IMR-90 (cell line): ENCODE results near the gene EYS.

ENCODE experiments used
- FOS ChIP-seq: fragments of 150-350 bp; IDR thresholded peaks from 2 replicates; pipeline ENCODE4 v1.6.1; 2016; ENCODE audit warnings: low read depth, low read length
- MAFK ChIP-seq: IDR thresholded peaks from 2 replicates; pipeline ENCODE4 v1.6.1; 2012; ENCODE audit warnings: low read depth, low read length, improper control_type of control experiment
- MAZ ChIP-seq: IDR thresholded peaks from 2 replicates; pipeline ENCODE4 v1.6.1; 2012; ENCODE audit warnings: low read depth, mild to moderate bottlenecking, low read length, improper control_type of control experiment, moderate library complexity, borderline replicate concordance
- POLR2A ChIP-seq: IDR thresholded peaks from 2 replicates; pipeline ENCODE4 v1.6.1; 2012; ENCODE audit warnings: mild to moderate bottlenecking, low read depth, low read length
- RAD21 ChIP-seq: IDR thresholded peaks from 2 replicates; pipeline ENCODE4 v1.6.1; 2012; ENCODE audit warnings: low read length, improper control_type of control experiment
- RCOR1 ChIP-seq: IDR thresholded peaks from 2 replicates; pipeline ENCODE4 v1.6.1; 2012; ENCODE audit warnings: mild to moderate bottlenecking, low read length, improper control_type of control experiment; ENCODE audit not compliant: insufficient replicate concordance
- SMC3 ChIP-seq: fragments of 150-350 bp; IDR thresholded peaks from 2 replicates; pipeline ENCODE4 v1.6.1; 2016; ENCODE audit warnings: low read depth, mild to moderate bottlenecking, antibody characterized with exemption, low read length, moderate library complexity
- TF ChIP-seq, protein P1 (sequence below): conservative IDR thresholded peaks from 2 replicates; pipeline ENCODE4 v1.5.1; 2012; ENCODE audit warnings: mild to moderate bottlenecking, low read depth, low read length, improper control_type of control experiment

- TF ChIP-seq, protein P1, sequence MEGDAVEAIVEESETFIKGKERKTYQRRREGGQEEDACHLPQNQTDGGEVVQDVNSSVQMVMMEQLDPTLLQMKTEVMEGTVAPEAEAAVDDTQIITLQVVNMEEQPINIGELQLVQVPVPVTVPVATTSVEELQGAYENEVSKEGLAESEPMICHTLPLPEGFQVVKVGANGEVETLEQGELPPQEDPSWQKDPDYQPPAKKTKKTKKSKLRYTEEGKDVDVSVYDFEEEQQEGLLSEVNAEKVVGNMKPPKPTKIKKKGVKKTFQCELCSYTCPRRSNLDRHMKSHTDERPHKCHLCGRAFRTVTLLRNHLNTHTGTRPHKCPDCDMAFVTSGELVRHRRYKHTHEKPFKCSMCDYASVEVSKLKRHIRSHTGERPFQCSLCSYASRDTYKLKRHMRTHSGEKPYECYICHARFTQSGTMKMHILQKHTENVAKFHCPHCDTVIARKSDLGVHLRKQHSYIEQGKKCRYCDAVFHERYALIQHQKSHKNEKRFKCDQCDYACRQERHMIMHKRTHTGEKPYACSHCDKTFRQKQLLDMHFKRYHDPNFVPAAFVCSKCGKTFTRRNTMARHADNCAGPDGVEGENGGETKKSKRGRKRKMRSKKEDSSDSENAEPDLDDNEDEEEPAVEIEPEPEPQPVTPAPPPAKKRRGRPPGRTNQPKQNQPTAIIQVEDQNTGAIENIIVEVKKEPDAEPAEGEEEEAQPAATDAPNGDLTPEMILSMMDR: no peak
- no peak for TF ChIP-seq RCOR1
- no peak for TF ChIP-seq MAZ
- TF ChIP-seq RAD21: no peak
- no peak for TF ChIP-seq MAFK
- TF ChIP-seq SMC3: no peak
- TF ChIP-seq POLR2A: no peak
- no peak for TF ChIP-seq FOS
Measured at GRCh38 chr6:65745614-65746013, 38.6 kb upstream of the EYS start.
